WTC11 (cell line): ENCODE data around the gene LCE1E.

Experiments
- AFF4 ChIP-seq: sonication (generic); formaldehyde crosslinking; IDR thresholded peaks from 2 replicates; pipeline ENCODE4 v1.8.1; 2023; ENCODE audit warnings: mild to moderate bottlenecking, missing genetic modification reagents, borderline replicate concordance
- ATF6 ChIP-seq: sonication (generic); formaldehyde crosslinking; IDR thresholded peaks from 2 replicates; pipeline ENCODE4 v1.8.1; 2023; ENCODE audit warnings: mild to moderate bottlenecking, missing genetic modification reagents
- ETV6 ChIP-seq: sonication (generic); formaldehyde crosslinking; IDR thresholded peaks from 2 replicates; pipeline ENCODE4 v1.8.1; 2022; ENCODE audit warnings: mild to moderate bottlenecking, missing genetic modification reagents
- FOXK1 ChIP-seq: sonication (generic); formaldehyde crosslinking; IDR thresholded peaks from 2 replicates; pipeline ENCODE4 v1.8.0; 2022; ENCODE audit warnings: mild to moderate bottlenecking, moderate library complexity, missing genetic modification reagents
- HMGXB4 ChIP-seq: sonication (generic); formaldehyde crosslinking; IDR thresholded peaks from 2 replicates; pipeline ENCODE4 v1.8.1; 2023; ENCODE audit warnings: mild to moderate bottlenecking, moderate library complexity, missing genetic modification reagents
- IRF2 ChIP-seq: sonication (generic); formaldehyde crosslinking; IDR thresholded peaks from 2 replicates; pipeline ENCODE4 v1.8.0; 2022; ENCODE audit warnings: low read depth, missing genetic modification reagents, borderline replicate concordance
- NFYB ChIP-seq: sonication (generic); formaldehyde crosslinking; conservative IDR thresholded peaks from 2 replicates; pipeline ENCODE4 v1.8.0; 2022; ENCODE audit warnings: low read depth, missing genetic modification reagents
- SP1 ChIP-seq: sonication (generic); formaldehyde crosslinking; conservative IDR thresholded peaks from 2 replicates; pipeline ENCODE4 v1.8.1; 2022; ENCODE audit warnings: missing genetic modification reagents
- TEAD4 ChIP-seq: sonication (generic); formaldehyde crosslinking; IDR thresholded peaks from 2 replicates; pipeline ENCODE4 v1.8.0; 2022; ENCODE audit warnings: mild to moderate bottlenecking, missing genetic modification reagents
- TP53 ChIP-seq: sonication (generic); formaldehyde crosslinking; IDR thresholded peaks from 2 replicates; pipeline ENCODE4 v1.8.1; 2023; ENCODE audit warnings: mild to moderate bottlenecking, missing genetic modification reagents
- TF ChIP-seq, protein P1 (sequence below): sonication (generic); formaldehyde crosslinking; IDR thresholded peaks from 2 replicates; pipeline ENCODE4 v1.8.1; 2023; ENCODE audit warnings: mild to moderate bottlenecking, missing genetic modification reagents
- TF ChIP-seq, protein P2 (sequence below): fragments of 200-600 bp; IDR thresholded peaks from 2 replicates; pipeline ENCODE4 v1.8.0; 2022; ENCODE audit warnings: antibody characterized with exemption
- TF ChIP-seq, protein P3 (sequence below): sonication (generic); formaldehyde crosslinking; IDR thresholded peaks from 2 replicates; pipeline ENCODE4 v1.8.0; 2022; ENCODE audit warnings: mild to moderate bottlenecking, missing genetic modification reagents
- TF ChIP-seq, protein P4 (sequence below): sonication (generic); formaldehyde crosslinking; IDR thresholded peaks from 2 replicates; pipeline ENCODE4 v1.8.1; 2022; ENCODE audit warnings: missing genetic modification reagents, borderline replicate concordance

DNA sequence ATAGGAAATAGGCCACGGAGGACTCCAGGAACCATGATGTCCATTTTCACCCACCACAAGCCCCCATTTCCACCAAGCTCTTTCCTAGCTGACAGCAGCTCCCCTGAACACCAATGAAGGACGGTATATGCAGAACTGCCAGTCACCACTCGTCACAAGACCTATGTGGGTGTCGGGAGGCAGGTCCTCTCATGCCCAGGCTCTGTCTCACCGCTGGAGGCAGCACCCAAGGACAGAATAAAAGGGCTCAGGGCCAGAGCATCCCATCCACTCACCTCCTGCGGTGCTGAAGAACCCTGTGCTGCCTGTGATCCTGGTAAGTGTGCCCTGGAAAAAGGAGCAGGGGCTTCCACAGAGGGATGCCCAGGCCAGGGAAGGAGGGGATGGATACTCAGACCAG lies 11.2 kb upstream of the LCE1E start, which contains the start of gene LCE1F:
- TF ChIP-seq, protein P1, sequence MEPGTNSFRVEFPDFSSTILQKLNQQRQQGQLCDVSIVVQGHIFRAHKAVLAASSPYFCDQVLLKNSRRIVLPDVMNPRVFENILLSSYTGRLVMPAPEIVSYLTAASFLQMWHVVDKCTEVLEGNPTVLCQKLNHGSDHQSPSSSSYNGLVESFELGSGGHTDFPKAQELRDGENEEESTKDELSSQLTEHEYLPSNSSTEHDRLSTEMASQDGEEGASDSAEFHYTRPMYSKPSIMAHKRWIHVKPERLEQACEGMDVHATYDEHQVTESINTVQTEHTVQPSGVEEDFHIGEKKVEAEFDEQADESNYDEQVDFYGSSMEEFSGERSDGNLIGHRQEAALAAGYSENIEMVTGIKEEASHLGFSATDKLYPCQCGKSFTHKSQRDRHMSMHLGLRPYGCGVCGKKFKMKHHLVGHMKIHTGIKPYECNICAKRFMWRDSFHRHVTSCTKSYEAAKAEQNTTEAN, result no peak
- TF ChIP-seq, protein P2, sequence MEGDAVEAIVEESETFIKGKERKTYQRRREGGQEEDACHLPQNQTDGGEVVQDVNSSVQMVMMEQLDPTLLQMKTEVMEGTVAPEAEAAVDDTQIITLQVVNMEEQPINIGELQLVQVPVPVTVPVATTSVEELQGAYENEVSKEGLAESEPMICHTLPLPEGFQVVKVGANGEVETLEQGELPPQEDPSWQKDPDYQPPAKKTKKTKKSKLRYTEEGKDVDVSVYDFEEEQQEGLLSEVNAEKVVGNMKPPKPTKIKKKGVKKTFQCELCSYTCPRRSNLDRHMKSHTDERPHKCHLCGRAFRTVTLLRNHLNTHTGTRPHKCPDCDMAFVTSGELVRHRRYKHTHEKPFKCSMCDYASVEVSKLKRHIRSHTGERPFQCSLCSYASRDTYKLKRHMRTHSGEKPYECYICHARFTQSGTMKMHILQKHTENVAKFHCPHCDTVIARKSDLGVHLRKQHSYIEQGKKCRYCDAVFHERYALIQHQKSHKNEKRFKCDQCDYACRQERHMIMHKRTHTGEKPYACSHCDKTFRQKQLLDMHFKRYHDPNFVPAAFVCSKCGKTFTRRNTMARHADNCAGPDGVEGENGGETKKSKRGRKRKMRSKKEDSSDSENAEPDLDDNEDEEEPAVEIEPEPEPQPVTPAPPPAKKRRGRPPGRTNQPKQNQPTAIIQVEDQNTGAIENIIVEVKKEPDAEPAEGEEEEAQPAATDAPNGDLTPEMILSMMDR, result no peak
- TF ChIP-seq IRF2 (CRISPR knock-in tag) (no peak), ATF6 (CRISPR knock-in tag) (no peak), SP1 (CRISPR knock-in tag) (no peak), NFYB (CRISPR knock-in tag) (no peak), TP53 (CRISPR knock-in tag) (no peak), AFF4 (CRISPR knock-in tag) (no peak), FOXK1 (CRISPR knock-in tag) (no peak), ETV6 (CRISPR knock-in tag) (no peak), HMGXB4 (CRISPR knock-in tag) (no peak), TEAD4 (CRISPR knock-in tag) (no peak)
- TF ChIP-seq, protein P3, sequence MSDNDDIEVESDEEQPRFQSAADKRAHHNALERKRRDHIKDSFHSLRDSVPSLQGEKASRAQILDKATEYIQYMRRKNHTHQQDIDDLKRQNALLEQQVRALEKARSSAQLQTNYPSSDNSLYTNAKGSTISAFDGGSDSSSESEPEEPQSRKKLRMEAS (CRISPR knock-in tag), result no peak
- TF ChIP-seq, protein P4, sequence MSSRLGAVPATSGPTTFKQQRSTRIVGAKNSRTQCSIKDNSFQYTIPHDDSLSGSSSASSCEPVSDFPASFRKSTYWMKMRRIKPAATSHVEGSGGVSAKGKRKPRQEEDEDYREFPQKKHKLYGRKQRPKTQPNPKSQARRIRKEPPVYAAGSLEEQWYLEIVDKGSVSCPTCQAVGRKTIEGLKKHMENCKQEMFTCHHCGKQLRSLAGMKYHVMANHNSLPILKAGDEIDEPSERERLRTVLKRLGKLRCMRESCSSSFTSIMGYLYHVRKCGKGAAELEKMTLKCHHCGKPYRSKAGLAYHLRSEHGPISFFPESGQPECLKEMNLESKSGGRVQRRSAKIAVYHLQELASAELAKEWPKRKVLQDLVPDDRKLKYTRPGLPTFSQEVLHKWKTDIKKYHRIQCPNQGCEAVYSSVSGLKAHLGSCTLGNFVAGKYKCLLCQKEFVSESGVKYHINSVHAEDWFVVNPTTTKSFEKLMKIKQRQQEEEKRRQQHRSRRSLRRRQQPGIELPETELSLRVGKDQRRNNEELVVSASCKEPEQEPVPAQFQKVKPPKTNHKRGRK, result no peak
